GM10266 (cell line): ENCODE results near the gene SLC35E3.

Experiments
- DNase-seq: peaks from one replicate; pipeline ENCODE4 v3.0.0; 2012; ENCODE audit errors: extremely low spot score
- TF ChIP-seq, protein P1 (sequence below): IDR thresholded peaks from 2 replicates; pipeline ENCODE4 v1.5.1; 2012; ENCODE audit warnings: mild to moderate bottlenecking, low read depth; ENCODE audit not compliant: control insufficient read depth, insufficient read depth; ENCODE audit errors: missing control alignments

SLC35E3 gene

DNA sequence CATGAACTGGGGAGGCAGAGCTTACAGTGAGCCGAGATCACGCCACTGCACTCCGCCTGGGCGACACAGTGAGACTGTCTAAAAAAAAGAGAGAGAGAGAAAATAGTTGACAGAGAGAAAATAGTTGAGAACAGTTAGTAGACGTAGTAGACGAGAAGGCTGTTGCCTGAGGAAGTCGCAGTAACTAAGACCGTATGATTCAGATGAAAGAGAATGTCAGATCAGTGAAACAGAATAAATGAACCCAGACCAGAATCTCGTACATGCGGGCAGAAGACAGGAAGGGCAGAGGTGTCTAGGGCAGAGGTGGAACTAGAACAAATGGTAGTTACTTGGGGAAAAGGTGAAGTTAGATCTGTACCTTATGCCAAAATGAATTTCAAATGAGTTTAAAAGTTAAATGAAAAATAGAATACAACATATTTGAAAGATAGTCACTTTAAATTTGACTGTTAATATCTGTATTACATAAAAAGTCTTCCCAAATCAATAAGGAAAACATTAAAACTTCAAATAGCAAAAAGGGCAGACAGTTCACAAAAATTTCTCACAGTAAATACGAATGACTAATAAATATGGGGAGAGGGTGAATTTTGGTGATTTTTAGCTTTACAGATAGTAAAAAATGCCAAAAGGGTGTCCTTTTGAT lies 79.7 kb downstream of the SLC35E3 start:
- DNase-seq: no peak

DNA sequence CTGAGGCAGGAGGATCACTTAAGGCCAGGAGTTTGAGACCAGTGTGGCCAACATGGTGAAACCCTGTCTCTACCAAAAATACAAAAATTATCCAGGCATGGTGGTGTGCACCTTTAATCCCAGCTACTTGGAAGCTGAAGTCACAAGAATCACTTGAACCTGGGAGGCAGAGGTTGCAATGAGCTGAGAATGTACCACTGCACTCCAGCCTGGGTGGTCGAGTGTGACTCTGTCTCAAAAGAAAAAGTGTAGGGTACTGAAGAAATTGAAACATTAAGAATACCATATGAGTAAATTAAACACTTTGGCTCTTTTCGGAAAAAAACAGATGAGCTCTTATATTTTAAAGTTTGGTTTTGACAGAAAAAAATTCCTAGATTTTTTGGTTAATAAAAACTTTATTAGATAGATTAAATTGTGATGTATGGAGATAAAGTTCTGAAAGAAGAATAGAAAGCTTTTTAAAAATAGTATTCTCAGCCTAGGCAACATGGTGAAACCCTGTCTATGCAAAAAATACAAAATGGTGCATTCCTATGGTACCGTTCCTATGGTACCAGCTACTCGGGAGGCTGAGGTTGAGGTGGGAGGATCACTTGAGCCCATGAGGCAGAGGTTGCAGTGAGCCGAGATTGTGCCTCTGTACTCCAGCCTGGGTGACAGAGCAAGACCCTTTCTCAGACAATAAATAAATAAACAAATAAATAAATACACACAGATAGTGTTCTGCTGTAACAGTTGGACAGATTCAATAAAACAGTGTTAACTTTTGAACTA lies 82.1 kb downstream of the SLC35E3 start:
- no peak for DNase-seq
- TF ChIP-seq, protein P1, sequence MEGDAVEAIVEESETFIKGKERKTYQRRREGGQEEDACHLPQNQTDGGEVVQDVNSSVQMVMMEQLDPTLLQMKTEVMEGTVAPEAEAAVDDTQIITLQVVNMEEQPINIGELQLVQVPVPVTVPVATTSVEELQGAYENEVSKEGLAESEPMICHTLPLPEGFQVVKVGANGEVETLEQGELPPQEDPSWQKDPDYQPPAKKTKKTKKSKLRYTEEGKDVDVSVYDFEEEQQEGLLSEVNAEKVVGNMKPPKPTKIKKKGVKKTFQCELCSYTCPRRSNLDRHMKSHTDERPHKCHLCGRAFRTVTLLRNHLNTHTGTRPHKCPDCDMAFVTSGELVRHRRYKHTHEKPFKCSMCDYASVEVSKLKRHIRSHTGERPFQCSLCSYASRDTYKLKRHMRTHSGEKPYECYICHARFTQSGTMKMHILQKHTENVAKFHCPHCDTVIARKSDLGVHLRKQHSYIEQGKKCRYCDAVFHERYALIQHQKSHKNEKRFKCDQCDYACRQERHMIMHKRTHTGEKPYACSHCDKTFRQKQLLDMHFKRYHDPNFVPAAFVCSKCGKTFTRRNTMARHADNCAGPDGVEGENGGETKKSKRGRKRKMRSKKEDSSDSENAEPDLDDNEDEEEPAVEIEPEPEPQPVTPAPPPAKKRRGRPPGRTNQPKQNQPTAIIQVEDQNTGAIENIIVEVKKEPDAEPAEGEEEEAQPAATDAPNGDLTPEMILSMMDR: no peak

More for the DNA sequence above, 79.7 kb downstream of the SLC35E3 start:
- TF ChIP-seq, protein P1: no peak

DNA sequence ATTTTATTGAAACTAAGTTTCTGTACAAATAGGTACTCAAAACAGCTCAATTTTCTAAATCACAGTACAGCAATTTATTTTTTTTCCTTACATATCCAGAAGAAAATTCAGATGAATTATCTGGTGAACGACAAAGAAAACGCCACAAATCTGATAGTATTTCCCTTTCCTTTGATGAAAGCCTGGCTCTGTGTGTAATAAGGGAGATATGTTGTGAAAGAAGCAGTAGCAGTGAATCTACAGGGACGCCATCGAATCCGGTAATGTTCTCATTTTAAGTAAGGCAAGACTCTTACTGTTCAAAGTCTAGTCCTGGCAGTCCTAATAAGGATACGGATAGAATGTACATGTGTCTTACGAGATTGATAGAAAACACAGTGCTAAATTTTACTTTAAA lies 82.7 kb downstream of the SLC35E3 start:
- DNase-seq: no peak
- TF ChIP-seq, protein P1: no peak
